Fibroblast of lung (primary cell): ENCODE measurements around the gene CHST11. TPM values are rescaled to one million over a fixed set of nuclear protein-coding genes. Genes with fewer than 3 reads are reported as not detected.

Experiments used
- DNase-seq, 2 donors: peaks; one replicate each; pipeline versions ENCODE4 v3.0.0 to v3.0.0-alpha.2; 2010; ENCODE audit warnings: low read depth in 2 of 2
- H2AFZ ChIP-seq: 2 replicates; pipeline ENCODE4 v1.5.1; 2012; ENCODE audit warnings: low read length, control low read depth, inconsistent platforms
- H3K27ac ChIP-seq: 2 replicates; pipeline ENCODE4 v1.5.1; 2011; ENCODE audit warnings: low read length, control low read depth; ENCODE audit not compliant: insufficient read depth
- H3K27me3 ChIP-seq: 2 replicates; pipeline ENCODE4 v1.5.1; 2011; ENCODE audit warnings: mild to moderate bottlenecking, low read length; ENCODE audit not compliant: control insufficient read depth, insufficient read depth
- H3K36me3 ChIP-seq: 2 replicates; pipeline ENCODE4 v1.5.1; 2011; ENCODE audit warnings: low read length; ENCODE audit not compliant: control insufficient read depth, insufficient read depth
- H3K4me1 ChIP-seq: 2 replicates; pipeline ENCODE4 v1.5.1; 2011; ENCODE audit warnings: low read length; ENCODE audit not compliant: control insufficient read depth, insufficient read depth; ENCODE audit errors: extremely low read depth
- H3K4me2 ChIP-seq: 2 replicates; pipeline ENCODE4 v1.5.1; 2011; ENCODE audit warnings: low read length, control low read depth; ENCODE audit not compliant: insufficient read depth; ENCODE audit errors: extremely low read depth
- H3K4me3 ChIP-seq, 4 experiments: fragments of 200-600 bp in 1 of 4; sonication (generic) in 1 of 4; replicated peaks in 1 of 4; 2 replicates each; pipeline ENCODE4 v1.5.1; 2011 to 2016; ENCODE audit warnings: low read length in 4 of 4, low read depth in 3 of 4, mild to moderate bottlenecking in 3 of 4, control low read depth in 2 of 4, inconsistent platforms in 1 of 4, mixed read lengths in 1 of 4; ENCODE audit not compliant: insufficient read depth in 1 of 4; ENCODE audit errors: control extremely low read depth in 1 of 4
- H3K79me2 ChIP-seq: 2 replicates; pipeline ENCODE4 v1.5.1; 2012; ENCODE audit warnings: mild to moderate bottlenecking, low read length, inconsistent platforms; ENCODE audit not compliant: control insufficient read depth, insufficient read depth
- H3K9ac ChIP-seq: 2 replicates; pipeline ENCODE4 v1.5.1; 2011; ENCODE audit warnings: mild to moderate bottlenecking, low read length, control low read depth; ENCODE audit not compliant: insufficient read depth
- H3K9me3 ChIP-seq: 2 replicates; pipeline ENCODE4 v1.5.1; 2012; ENCODE audit warnings: low read depth, low read length; ENCODE audit not compliant: control insufficient read depth, insufficient read depth
- H4K20me1 ChIP-seq: 2 replicates; pipeline ENCODE4 v1.5.1; 2011; ENCODE audit warnings: low read length; ENCODE audit not compliant: control insufficient read depth, insufficient read depth; ENCODE audit errors: extremely low read depth
- EZH2 ChIP-seq: IDR thresholded peaks from 2 replicates; pipeline ENCODE4 v1.5.1; 2012; ENCODE audit warnings: low read length, control low read depth, mild to moderate bottlenecking; ENCODE audit errors: missing control alignments
- polyA plus RNA-seq, 2 donors: library from polyadenylated mRNA; depleted of rRNA in 1 of 2; stranded (reverse) in 1 of 2; unstranded in 1 of 2; fragments of >200 nt; gene quantifications; 2 replicates each; pipeline ENCODE4 v1.2.1, GENCODE V29; 2011 to 2012; ENCODE audit warnings: missing spikeins in 1 of 2
- total RNA-seq: library from RNA; depleted of rRNA; stranded (reverse); fragments of >200 nt; gene quantifications from 2 replicates; pipeline ENCODE4 v1.2.1, GENCODE V29; 2014
- TF ChIP-seq, protein P1 (sequence below), 2 donors: IDR thresholded peaks in 1 of 2; conservative IDR thresholded peaks in 1 of 2; 1 replicate in 1 of 2; 2 replicates in 1 of 2; pipeline ENCODE4 v1.5.1; 2011 to 2012; ENCODE audit warnings: low read length in 2 of 2, control low read depth in 1 of 2, inconsistent platforms in 1 of 2, low read depth in 1 of 2, mild to moderate bottlenecking in 1 of 2

The CHST11 gene
- total and polyA plus RNA-seq, 2 donors (not counting 1 experiment from before 2014, with no cell fraction given) = 3.5 to 9.1 TPM

DNA sequence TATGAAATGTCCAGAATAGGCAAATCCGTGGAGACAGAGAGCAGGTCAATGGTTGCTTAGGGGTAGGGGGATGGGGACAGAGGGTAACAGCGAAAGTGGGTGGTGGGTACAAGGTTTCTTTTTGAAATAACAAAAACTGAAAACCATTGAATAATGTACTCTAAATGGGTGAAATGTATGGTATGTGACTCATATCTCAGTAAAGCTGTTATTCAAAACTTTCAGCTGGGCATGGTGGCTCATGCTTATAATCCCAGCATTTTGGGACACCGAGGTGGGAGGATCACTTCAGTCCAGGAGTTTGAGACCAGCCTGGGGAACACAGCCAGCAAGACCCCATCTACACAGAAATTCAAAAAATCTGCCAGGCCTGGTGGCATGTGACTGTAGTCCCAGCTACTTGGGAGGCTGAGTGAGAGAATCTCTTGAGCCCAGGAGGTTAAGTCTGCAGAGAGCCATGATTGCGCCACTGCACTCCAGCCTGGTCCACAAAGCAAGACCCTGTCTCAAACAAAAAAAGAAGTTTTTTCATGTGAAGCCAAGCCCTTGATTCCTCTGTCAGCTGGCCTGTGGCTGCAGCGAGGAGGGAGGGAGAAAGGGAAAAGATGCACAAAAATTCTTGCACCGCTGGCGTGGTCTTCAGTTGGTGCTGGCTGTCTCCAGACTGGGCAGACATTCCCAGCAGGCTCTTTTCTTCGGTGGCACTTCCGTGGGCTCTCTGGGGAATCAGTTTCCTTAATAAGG, 253.1 kb downstream of the CHST11 start:
- H2AFZ ChIP-seq = no peak overlapping the region
- no peak overlapping the region for H3K27ac ChIP-seq
- no peaks in the 10 kb centered on the region for H3K9me3 ChIP-seq
- no peak overlapping the region for H3K9ac ChIP-seq
- no peaks in the 10 kb centered on the region for H3K27me3 ChIP-seq
- DNase-seq = peak in 1 of 2 donors; percentile 36
- H3K36me3 ChIP-seq = no peaks in the 10 kb centered on the region
- no peaks in the 10 kb centered on the region for H3K79me2 ChIP-seq
- TF ChIP-seq, protein P1, sequence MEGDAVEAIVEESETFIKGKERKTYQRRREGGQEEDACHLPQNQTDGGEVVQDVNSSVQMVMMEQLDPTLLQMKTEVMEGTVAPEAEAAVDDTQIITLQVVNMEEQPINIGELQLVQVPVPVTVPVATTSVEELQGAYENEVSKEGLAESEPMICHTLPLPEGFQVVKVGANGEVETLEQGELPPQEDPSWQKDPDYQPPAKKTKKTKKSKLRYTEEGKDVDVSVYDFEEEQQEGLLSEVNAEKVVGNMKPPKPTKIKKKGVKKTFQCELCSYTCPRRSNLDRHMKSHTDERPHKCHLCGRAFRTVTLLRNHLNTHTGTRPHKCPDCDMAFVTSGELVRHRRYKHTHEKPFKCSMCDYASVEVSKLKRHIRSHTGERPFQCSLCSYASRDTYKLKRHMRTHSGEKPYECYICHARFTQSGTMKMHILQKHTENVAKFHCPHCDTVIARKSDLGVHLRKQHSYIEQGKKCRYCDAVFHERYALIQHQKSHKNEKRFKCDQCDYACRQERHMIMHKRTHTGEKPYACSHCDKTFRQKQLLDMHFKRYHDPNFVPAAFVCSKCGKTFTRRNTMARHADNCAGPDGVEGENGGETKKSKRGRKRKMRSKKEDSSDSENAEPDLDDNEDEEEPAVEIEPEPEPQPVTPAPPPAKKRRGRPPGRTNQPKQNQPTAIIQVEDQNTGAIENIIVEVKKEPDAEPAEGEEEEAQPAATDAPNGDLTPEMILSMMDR (conservative IDR thresholded peaks at IDR 0.05 in 1 of 2, IDR thresholded peaks at IDR 0.05 in 1 of 2; ENCODE audit: low read depth in 1 of 2, low read length in 2 of 2) = no peak
- no peak for TF ChIP-seq EZH2
- H3K4me3 ChIP-seq = no peak overlapping the region
- H3K4me1 ChIP-seq = peaks cover 26% of the 10 kb centered on the region
- no peaks in the 10 kb centered on the region for H4K20me1 ChIP-seq
- no peak overlapping the region for H3K4me2 ChIP-seq

DNA sequence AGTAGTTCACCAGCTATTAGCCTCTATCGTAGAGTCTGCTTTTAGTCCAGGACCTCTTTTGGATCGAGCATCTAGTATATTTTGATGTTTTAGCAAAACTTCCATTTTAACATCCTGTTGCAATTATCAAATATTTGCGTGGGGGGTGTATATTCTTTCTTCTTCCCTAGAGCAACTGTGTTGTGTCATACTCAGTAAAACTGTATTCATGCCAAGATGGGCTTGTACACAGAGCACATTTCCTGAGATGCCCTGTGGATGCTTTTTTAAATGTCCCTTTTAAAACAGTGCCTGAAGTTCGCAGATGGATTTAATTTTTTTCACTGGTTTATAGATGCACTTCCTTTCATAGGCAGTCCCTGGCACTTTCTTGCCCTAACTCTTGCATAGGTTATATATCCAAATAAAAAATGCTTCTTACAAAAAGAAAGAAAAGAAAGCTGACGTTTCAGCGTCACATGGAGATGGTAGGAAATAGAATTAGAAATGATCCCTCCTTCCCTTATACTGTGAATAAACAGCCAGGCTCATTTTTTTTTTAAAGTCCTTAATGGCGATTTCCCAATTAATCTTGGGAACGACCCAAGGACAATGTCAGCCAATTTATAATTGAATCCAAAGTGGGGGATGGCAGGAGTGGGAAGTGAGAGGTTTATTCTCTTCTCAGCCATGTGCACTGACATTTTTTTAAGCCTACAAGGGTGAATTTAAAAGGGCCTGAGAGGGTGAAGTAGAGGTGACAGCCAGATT, 254.4 kb downstream of the CHST11 start:
- Histone ChIP-seq H3K9ac (no peak overlapping the region), H2AFZ (no peak overlapping the region), H3K27me3 (no peaks in the 10 kb centered on the region), H3K9me3 (no peaks in the 10 kb centered on the region), H3K4me3 (peak overlapping the region in 3 of 4 experiments; percentile 12 to 30 (median 16)), H4K20me1 (no peaks in the 10 kb centered on the region), H3K4me1 (peaks cover 26% of the 10 kb centered on the region), H3K36me3 (no peaks in the 10 kb centered on the region), H3K79me2 (no peaks in the 10 kb centered on the region), H3K4me2 (peak overlapping the region; percentile 71), H3K27ac (peak overlapping the region; percentile 52)
- peak; percentile 62 to 78 for DNase-seq
- TF ChIP-seq EZH2 = no peak
- TF ChIP-seq, protein P1 (conservative IDR thresholded peaks at IDR 0.05 in 1 of 2, IDR thresholded peaks at IDR 0.05 in 1 of 2; ENCODE audit: low read depth in 1 of 2, low read length in 2 of 2) = no peak

DNA sequence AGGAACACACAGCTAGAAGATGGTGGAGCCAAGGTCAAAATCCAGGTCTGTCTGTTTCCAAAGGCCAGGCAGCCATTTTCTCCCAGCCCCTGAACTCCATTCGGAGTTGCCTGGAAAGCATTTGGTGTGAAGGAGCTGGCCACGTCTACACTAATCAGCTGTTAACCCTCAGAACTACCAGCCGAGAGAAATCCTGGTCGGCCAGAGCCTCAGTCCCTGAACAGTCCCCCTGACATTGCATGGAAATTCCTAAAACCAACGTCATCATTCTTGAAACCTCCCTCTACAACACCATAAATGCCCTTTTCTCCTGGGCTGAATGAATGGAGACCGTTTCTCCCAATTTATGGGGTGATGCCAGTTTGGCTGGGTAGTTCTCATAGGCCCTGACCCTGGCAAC, 255.7 kb downstream of the CHST11 start:
- no peak overlapping the region for H3K9ac ChIP-seq
- H2AFZ ChIP-seq = no peak overlapping the region
- TF ChIP-seq EZH2 = no peak
- TF ChIP-seq, protein P1 (conservative IDR thresholded peaks at IDR 0.05 in 1 of 2, IDR thresholded peaks at IDR 0.05 in 1 of 2; ENCODE audit: low read depth in 1 of 2, low read length in 2 of 2) = no peak
- no peak overlapping the region for H3K4me3 ChIP-seq
- H3K27ac ChIP-seq = no peak overlapping the region
- no peak overlapping the region for H3K4me2 ChIP-seq
- H3K36me3 ChIP-seq = no peaks in the 10 kb centered on the region
- no peaks in the 10 kb centered on the region for H3K79me2 ChIP-seq
- no peaks in the 10 kb centered on the region for H3K27me3 ChIP-seq
- peaks cover 23% of the 10 kb centered on the region for H3K4me1 ChIP-seq
- peak in 1 of 2 donors; percentile 64 for DNase-seq
- no peaks in the 10 kb centered on the region for H4K20me1 ChIP-seq
- no peaks in the 10 kb centered on the region for H3K9me3 ChIP-seq
